ENCODE data around the gene CD27.

DNA sequence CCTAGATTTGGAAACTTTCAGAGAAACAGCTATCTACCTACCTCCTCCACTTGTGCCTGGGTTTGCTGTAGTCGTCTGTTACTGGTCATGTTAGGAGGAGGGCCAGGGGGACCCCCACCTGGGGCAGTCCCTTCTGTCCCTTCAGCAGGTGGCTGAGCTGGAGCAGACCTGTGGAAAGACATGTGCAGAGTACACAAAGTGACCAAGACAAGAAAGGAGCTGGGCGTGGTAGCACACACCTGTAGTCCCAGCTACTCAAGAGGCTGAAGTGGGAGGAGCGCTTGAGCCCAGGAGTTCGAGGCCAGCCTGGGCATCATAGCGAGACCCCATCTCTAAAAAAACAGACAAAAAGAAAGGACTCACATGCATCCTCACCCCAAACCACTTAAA lies 21.4 kb downstream of the CD27 start:
- TF ChIP-seq, protein P1, sequence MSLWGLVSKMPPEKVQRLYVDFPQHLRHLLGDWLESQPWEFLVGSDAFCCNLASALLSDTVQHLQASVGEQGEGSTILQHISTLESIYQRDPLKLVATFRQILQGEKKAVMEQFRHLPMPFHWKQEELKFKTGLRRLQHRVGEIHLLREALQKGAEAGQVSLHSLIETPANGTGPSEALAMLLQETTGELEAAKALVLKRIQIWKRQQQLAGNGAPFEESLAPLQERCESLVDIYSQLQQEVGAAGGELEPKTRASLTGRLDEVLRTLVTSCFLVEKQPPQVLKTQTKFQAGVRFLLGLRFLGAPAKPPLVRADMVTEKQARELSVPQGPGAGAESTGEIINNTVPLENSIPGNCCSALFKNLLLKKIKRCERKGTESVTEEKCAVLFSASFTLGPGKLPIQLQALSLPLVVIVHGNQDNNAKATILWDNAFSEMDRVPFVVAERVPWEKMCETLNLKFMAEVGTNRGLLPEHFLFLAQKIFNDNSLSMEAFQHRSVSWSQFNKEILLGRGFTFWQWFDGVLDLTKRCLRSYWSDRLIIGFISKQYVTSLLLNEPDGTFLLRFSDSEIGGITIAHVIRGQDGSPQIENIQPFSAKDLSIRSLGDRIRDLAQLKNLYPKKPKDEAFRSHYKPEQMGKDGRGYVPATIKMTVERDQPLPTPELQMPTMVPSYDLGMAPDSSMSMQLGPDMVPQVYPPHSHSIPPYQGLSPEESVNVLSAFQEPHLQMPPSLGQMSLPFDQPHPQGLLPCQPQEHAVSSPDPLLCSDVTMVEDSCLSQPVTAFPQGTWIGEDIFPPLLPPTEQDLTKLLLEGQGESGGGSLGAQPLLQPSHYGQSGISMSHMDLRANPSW (CRISPR knock-in tag; conservative IDR thresholded peaks at IDR 0.05; ENCODE audit: low read depth), result no peak
- TF ChIP-seq, protein P2, sequence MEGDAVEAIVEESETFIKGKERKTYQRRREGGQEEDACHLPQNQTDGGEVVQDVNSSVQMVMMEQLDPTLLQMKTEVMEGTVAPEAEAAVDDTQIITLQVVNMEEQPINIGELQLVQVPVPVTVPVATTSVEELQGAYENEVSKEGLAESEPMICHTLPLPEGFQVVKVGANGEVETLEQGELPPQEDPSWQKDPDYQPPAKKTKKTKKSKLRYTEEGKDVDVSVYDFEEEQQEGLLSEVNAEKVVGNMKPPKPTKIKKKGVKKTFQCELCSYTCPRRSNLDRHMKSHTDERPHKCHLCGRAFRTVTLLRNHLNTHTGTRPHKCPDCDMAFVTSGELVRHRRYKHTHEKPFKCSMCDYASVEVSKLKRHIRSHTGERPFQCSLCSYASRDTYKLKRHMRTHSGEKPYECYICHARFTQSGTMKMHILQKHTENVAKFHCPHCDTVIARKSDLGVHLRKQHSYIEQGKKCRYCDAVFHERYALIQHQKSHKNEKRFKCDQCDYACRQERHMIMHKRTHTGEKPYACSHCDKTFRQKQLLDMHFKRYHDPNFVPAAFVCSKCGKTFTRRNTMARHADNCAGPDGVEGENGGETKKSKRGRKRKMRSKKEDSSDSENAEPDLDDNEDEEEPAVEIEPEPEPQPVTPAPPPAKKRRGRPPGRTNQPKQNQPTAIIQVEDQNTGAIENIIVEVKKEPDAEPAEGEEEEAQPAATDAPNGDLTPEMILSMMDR (IDR thresholded peaks at IDR 0.05), result no peak
- TF ChIP-seq CREM (CRISPR knock-in tag; IDR thresholded peaks at IDR 0.05) (no peak), ZNF232 (CRISPR knock-in tag; IDR thresholded peaks at IDR 0.05) (no peak)
- TF ChIP-seq, protein P3, sequence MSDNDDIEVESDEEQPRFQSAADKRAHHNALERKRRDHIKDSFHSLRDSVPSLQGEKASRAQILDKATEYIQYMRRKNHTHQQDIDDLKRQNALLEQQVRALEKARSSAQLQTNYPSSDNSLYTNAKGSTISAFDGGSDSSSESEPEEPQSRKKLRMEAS (CRISPR knock-in tag; IDR thresholded peaks at IDR 0.05), result no peak
